ENCODE results near the gene PHLDB2.
A peak's percentile ranks its signal among the peaks of the same experiment; 100 is the strongest.

PHLDB2 gene

DNA sequence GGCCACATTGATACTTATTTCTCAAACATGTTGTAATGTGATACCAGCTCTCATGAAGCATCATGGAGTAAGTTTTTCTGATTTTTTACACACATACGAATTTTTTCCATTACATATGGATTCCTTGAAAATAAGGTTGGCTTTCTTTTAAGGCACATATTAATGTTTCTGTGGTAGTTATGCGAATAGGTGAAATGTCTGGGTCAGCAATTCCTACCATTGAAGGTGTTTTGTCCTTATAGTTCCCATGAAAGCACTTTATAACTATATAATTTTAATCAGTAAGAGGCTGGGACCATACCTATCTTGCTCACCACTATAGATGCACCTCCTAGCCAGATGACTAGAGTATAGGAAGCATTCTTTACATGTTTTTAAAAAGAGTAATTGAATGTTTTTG lies 33.0 kb downstream of the PHLDB2 start:
- TF ChIP-seq, protein P1, sequence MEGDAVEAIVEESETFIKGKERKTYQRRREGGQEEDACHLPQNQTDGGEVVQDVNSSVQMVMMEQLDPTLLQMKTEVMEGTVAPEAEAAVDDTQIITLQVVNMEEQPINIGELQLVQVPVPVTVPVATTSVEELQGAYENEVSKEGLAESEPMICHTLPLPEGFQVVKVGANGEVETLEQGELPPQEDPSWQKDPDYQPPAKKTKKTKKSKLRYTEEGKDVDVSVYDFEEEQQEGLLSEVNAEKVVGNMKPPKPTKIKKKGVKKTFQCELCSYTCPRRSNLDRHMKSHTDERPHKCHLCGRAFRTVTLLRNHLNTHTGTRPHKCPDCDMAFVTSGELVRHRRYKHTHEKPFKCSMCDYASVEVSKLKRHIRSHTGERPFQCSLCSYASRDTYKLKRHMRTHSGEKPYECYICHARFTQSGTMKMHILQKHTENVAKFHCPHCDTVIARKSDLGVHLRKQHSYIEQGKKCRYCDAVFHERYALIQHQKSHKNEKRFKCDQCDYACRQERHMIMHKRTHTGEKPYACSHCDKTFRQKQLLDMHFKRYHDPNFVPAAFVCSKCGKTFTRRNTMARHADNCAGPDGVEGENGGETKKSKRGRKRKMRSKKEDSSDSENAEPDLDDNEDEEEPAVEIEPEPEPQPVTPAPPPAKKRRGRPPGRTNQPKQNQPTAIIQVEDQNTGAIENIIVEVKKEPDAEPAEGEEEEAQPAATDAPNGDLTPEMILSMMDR (IDR thresholded peaks at IDR 0.05; ENCODE audit: low read depth, low read length): no peak
- no peak for DNase-seq (ENCODE audit: extremely low read depth, low read depth)

DNA sequence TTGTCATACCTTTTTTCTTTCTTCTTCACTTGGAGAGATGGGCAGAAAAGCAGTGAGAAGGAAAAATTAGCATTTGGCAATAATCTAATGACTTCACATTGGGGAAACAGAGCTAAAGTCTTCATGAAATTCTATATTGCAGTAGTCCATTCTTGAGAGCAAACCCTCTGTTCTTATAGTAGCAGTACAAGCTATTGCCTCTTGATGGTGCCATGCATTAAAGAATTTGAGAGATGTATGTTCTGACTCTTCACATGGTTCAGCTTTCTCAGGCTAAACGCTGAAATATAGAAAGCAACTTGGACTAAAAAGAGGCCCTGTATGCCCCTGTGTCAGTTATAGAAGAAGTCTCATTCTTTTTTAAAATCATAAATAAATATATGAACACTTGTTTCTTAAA lies 36.0 kb downstream of the PHLDB2 start:
- TF ChIP-seq, protein P1 (IDR thresholded peaks at IDR 0.05; ENCODE audit: low read depth, low read length): peak; percentile 56
- DNase-seq (ENCODE audit: extremely low read depth, low read depth): peak; percentile 27

DNA sequence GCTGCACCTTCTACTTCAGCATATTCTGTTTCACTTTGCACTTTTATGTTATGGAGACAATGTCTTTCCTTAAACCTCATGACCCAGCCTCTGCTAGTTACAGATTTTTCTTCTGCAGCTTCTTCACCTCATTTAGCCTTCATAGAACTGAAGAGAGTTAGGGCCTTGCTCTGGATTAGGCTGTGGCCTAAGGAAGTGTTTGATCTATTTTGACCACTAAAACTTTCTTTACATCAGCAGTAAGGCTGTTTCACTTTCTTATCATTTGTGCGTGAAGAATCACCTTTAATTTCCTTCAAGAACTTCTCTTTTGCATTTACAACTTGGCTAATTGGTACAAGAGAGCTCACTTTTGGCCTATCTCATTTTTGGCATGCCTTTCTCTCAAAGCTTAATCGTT lies 40.9 kb downstream of the PHLDB2 start:
- no peak for DNase-seq (ENCODE audit: extremely low read depth, low read depth)
- TF ChIP-seq, protein P1 (IDR thresholded peaks at IDR 0.05; ENCODE audit: low read depth, low read length): no peak

DNA sequence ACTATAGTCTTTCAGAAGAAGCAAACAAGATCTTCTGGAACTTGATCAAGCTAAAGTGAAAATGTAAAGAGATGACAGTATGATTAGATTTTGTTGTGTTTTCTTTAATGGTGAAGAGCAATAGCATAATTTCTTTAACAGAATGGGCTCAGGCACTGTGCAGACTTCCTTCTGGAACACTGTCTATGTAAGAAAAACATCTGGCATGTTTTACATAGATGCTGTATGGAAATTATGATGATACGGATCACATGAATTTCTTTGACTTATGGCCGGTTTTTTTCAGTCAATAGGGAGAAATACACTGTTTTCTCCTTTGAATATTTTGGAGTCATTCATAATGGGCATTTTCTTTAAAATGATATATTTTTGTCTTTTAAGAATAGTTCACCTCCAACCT lies 42.6 kb downstream of the PHLDB2 start:
- DNase-seq (ENCODE audit: extremely low read depth, low read depth): no peak
- TF ChIP-seq, protein P1 (IDR thresholded peaks at IDR 0.05; ENCODE audit: low read depth, low read length): no peak

DNA sequence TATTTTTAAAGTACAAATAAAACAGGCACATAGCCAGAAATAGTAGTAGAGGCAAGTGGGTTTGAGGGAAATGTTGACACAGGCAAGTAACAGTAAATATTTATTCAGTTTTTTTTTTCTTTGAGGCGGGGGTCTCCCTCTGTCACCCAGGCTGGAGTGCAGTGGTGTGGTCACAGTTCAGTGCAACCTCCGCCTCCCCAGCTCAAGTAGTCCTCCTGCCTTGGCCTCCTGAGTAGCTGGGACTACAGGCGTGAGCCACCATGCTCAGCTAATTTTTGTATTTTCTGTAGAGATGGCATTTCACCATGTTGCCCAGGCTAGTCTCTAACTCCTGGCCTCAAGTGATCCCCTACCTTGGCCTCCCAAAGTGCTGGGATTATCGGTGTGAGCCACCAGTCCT lies 43.5 kb downstream of the PHLDB2 start:
- TF ChIP-seq, protein P1 (IDR thresholded peaks at IDR 0.05; ENCODE audit: low read depth, low read length): no peak
- DNase-seq (ENCODE audit: extremely low read depth, low read depth): no peak

DNA sequence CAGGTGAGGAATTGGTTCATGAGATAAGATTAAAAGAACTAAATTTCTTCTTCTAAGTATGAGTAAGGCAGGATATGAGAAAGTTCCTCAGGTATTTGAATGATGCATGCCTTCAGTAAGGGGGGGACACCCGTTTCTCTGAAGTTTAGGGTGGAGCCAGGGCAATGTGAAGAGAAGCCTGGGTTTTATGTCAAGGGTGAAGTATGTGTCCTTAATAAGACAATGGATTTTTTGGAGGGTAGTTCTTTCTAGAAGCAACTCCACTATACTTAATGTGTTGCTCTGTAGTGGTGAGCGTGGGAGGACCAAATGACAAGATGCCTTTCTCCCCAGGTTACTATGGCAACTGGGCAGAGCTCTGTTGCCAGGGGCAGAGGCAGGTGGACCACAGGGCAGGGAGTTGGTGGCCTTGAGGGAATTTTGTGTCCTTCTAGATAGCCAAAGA lies 44.0 kb downstream of the PHLDB2 start:
- TF ChIP-seq, protein P1 (IDR thresholded peaks at IDR 0.05; ENCODE audit: low read depth, low read length): no peak
- DNase-seq (ENCODE audit: extremely low read depth, low read depth): no peak

DNA sequence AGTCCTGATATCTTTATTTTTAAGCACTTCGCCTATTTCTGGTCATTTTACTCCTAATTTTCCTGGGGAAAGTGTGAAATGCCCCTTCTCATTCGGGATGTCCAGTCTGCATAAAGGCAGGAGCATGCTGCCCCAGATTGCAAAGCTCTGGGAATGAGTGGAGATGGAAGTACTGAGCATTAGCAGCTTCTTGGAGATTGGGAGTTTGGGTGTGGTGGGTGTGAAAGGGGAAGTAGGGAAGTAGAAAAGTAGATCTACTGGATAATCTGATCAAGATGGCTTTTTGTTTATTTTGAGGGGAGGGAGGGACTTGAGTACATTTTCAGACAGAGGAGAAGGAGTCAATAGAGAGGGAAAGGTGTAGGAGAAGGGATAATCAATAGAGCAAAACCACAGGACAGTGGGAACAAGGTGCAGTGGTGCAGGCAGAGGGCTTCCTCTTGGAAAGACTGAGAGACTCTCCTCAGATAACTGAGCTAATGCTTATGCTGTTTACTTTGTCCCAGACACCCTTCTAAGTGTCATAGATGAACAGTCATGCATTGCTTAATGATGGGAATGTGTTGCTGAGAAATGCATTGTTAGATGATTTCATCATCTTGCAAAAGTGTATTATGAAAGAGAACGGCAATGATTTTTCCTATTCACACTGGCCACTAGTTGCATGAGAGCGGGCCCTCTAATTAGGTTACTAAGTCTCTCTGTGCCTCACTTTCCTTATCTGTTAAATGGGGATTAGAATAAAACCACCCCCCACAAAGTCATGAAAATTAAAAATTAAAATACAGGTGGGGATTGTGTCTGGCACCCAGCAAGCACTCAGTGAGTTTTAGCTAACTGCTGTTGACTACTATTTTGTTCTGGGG lies 45.5 kb downstream of the PHLDB2 start:
- TF ChIP-seq, protein P1 (IDR thresholded peaks at IDR 0.05; ENCODE audit: low read depth, low read length): no peak
- peak; percentile 70 for DNase-seq (ENCODE audit: extremely low read depth, low read depth)
